Glutamatergic neuron (in vitro differentiated cells): ENCODE measurements around the gene CEP128. TPM values are rescaled to one million over a fixed set of nuclear protein-coding genes. Genes with fewer than 3 reads are reported as not detected.

Source experiments
- DNase-seq: peaks from one replicate; pipeline ENCODE4 v3.0.0; 2022
- H3K27ac Mint-ChIP-seq: one replicate; pipeline ENCODE4 v1.8.0; 2020; ENCODE audit warnings: mild to moderate bottlenecking, mixed read lengths, inconsistent platforms; ENCODE audit not compliant: unreplicated experiment
- H3K27me3 Mint-ChIP-seq: one replicate; pipeline ENCODE4 v1.8.0; 2020; ENCODE audit warnings: mild to moderate bottlenecking, moderate library complexity, mixed read lengths, inconsistent platforms; ENCODE audit not compliant: unreplicated experiment
- H3K36me3 Mint-ChIP-seq: one replicate; pipeline ENCODE4 v1.8.0; 2020; ENCODE audit warnings: mild to moderate bottlenecking, mixed read lengths, inconsistent platforms; ENCODE audit not compliant: unreplicated experiment
- H3K4me1 Mint-ChIP-seq: one replicate; pipeline ENCODE4 v1.8.0; 2020; ENCODE audit warnings: mild to moderate bottlenecking, low read depth, mixed read lengths, inconsistent platforms; ENCODE audit not compliant: unreplicated experiment
- H3K4me3 Mint-ChIP-seq: one replicate; pipeline ENCODE4 v1.8.0; 2020; ENCODE audit warnings: mild to moderate bottlenecking, mixed read lengths, inconsistent platforms; ENCODE audit not compliant: unreplicated experiment
- H3K9me3 Mint-ChIP-seq: one replicate; pipeline ENCODE4 v1.8.0; 2020; ENCODE audit warnings: mild to moderate bottlenecking, moderate library complexity, mixed read lengths, inconsistent platforms; ENCODE audit not compliant: unreplicated experiment
- total RNA-seq: library from RNA; stranded (reverse); fragmentation: NEBNext Ultra II Directional; extraction: Animal tissue kit (Norgen Biotek cat#: 25700); gene quantifications from one replicate; pipeline ENCODE4 v1.2.1, GENCODE V29; 2021; ENCODE audit not compliant: unreplicated experiment
- TF ChIP-seq, protein P1 (sequence below): fragments of 200-600 bp; sonication (generic); IDR thresholded peaks from one replicate; pipeline ENCODE4 v1.5.0; 2021; ENCODE audit not compliant: partially characterized antibody, unreplicated experiment

The CEP128 gene
- total RNA-seq, 1 donor from 2014 or later: 38.5 TPM

GRCh38 chr14:80713076-80713850 lies 228.3 kb downstream of the CEP128 start:
- Mint-ChIP-seq H3K4me3 (no peak overlapping the region), H3K27me3 (no peaks in the 10 kb centered on the region), H3K9me3 (no peaks in the 10 kb centered on the region), H3K4me1 (no peaks in the 10 kb centered on the region), H3K27ac (no peak overlapping the region), H3K36me3 (no peaks in the 10 kb centered on the region)
- TF ChIP-seq, protein P1, sequence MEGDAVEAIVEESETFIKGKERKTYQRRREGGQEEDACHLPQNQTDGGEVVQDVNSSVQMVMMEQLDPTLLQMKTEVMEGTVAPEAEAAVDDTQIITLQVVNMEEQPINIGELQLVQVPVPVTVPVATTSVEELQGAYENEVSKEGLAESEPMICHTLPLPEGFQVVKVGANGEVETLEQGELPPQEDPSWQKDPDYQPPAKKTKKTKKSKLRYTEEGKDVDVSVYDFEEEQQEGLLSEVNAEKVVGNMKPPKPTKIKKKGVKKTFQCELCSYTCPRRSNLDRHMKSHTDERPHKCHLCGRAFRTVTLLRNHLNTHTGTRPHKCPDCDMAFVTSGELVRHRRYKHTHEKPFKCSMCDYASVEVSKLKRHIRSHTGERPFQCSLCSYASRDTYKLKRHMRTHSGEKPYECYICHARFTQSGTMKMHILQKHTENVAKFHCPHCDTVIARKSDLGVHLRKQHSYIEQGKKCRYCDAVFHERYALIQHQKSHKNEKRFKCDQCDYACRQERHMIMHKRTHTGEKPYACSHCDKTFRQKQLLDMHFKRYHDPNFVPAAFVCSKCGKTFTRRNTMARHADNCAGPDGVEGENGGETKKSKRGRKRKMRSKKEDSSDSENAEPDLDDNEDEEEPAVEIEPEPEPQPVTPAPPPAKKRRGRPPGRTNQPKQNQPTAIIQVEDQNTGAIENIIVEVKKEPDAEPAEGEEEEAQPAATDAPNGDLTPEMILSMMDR: no peak
- no peak for DNase-seq

DNA sequence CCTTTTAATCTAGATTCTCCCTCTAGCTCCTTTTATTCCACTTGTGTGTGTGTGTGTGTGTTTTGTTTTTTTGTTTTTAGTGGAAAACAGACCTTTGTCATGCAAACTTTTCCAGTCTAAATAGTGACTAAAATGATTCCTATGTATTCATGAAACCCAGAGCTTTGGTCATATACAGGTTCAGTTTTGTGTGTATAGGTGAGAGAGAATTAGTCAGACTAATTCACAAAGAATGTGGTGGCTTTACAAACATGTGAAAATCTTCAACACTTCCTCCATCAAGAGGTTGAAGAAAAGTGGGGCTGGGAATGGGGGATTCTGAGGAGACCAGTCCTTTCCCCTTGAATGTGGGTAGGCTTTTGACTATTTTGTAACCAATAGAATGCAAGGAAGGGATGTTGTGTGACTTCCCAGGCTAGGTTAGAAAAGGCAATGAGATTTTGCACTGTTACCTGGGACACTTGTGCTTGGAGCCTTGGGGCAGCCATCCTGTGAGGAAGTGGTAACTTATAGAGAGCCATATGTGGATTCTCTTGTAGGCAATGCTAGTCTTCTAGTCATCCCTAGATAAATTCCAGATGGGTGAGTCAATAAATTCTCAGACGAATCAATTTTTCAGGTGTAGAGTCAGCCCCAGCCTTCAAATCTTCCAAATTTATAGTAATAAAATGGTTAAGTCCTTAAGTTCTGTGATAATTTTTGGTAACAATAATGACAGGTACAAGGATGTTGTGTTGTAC lies 236.1 kb downstream of the CEP128 start:
- Mint-ChIP-seq H3K9me3 (no peaks in the 10 kb centered on the region), H3K4me3 (no peak overlapping the region), H3K27me3 (no peaks in the 10 kb centered on the region), H3K4me1 (no peaks in the 10 kb centered on the region), H3K27ac (no peak overlapping the region), H3K36me3 (no peaks in the 10 kb centered on the region)
- TF ChIP-seq, protein P1: no peak
- no peak for DNase-seq

DNA sequence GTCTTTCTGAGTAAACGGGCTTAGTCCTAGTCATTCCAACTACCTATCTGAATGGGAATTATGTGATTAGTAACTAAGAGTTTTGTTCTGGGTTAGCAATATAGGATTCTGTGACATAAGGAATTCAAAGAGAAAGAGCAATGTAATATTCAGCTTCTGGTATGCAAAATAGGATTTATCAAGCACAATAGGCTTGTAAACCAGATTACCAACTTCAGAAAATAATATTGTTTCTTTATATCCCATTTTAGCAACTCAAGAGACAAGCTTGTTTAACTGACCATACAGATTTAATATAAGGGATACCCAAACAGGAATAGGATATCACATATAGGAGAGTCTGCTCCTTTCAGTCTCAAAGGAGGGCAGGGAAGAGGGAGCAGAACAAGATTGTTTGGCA lies 240.9 kb downstream of the CEP128 start:
- DNase-seq: no peak
- Mint-ChIP-seq H3K4me3 (no peak overlapping the region), H3K4me1 (no peaks in the 10 kb centered on the region), H3K27me3 (no peaks in the 10 kb centered on the region), H3K36me3 (no peaks in the 10 kb centered on the region), H3K9me3 (no peaks in the 10 kb centered on the region), H3K27ac (no peak overlapping the region)
- TF ChIP-seq, protein P1: no peak

- H3K4me1 Mint-ChIP-seq: no peaks in the 10 kb centered on the region
- TF ChIP-seq, protein P1: no peak
- no peak overlapping the region for H3K27ac Mint-ChIP-seq
- no peak overlapping the region for H3K4me3 Mint-ChIP-seq
- no peaks in the 10 kb centered on the region for H3K27me3 Mint-ChIP-seq
- no peaks in the 10 kb centered on the region for H3K36me3 Mint-ChIP-seq
- DNase-seq: no peak
- H3K9me3 Mint-ChIP-seq: no peaks in the 10 kb centered on the region
Observed at GRCh38 chr14:80699861-80700260, 241.7 kb downstream of the CEP128 start.

- H3K4me1 Mint-ChIP-seq: no peaks in the 10 kb centered on the region
- no peak overlapping the region for H3K4me3 Mint-ChIP-seq
- H3K27me3 Mint-ChIP-seq: no peaks in the 10 kb centered on the region
- H3K27ac Mint-ChIP-seq: no peak overlapping the region
- TF ChIP-seq, protein P1: no peak
- H3K9me3 Mint-ChIP-seq: no peaks in the 10 kb centered on the region
- DNase-seq: no peak
- H3K36me3 Mint-ChIP-seq: no peaks in the 10 kb centered on the region
Observed at GRCh38 chr14:80698974-80699373, 242.6 kb downstream of the CEP128 start.
